ENCODE data around the gene SLC41A2. TPM values are rescaled to one million over a fixed set of nuclear protein-coding genes. Genes with fewer than 3 reads are reported as not detected.

SLC41A2 gene
- total RNA-seq, 4 donors from 2014 or later: 10.3 to 52.6 (median 23.9) TPM

DNA sequence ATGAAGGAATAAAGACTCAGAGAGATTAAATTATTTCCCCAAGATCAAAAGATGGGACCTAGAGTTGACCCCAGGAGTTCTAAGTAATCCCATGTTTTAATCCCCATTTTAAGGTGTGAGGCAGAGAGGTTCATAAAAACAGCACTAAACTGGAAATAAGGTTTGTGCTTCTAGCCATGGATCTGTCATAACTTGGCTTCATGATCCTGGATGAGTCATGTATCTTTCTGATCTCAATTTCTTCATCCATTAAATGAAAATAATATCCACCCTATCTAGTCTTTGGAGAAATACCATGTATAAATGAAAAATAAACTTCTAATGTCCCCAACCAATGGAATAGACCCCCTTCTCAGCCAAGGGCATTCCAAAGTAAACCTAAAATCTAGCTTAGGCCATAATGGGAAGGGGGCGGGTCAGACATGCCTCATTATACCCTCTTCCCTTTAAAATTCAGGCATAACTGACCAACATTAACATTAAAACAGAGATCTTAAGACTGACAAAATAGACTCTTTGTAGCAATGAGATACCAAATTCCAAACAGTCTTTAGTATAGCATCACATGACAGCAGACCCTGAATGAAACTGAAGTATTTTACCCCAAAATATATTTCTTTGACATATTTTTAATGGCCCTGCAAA, 47.8 kb downstream of the SLC41A2 start:
- intact Hi-C loops (cut with DNase I; ENCODE audit: low total_unique reads): no loop called here
- H3K4me3 ChIP-seq: no peak overlapping the region
- no peak for TF ChIP-seq POLR2A (IDR thresholded peaks at IDR 0.05)
- TF ChIP-seq, protein P1, sequence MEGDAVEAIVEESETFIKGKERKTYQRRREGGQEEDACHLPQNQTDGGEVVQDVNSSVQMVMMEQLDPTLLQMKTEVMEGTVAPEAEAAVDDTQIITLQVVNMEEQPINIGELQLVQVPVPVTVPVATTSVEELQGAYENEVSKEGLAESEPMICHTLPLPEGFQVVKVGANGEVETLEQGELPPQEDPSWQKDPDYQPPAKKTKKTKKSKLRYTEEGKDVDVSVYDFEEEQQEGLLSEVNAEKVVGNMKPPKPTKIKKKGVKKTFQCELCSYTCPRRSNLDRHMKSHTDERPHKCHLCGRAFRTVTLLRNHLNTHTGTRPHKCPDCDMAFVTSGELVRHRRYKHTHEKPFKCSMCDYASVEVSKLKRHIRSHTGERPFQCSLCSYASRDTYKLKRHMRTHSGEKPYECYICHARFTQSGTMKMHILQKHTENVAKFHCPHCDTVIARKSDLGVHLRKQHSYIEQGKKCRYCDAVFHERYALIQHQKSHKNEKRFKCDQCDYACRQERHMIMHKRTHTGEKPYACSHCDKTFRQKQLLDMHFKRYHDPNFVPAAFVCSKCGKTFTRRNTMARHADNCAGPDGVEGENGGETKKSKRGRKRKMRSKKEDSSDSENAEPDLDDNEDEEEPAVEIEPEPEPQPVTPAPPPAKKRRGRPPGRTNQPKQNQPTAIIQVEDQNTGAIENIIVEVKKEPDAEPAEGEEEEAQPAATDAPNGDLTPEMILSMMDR (IDR thresholded peaks at IDR 0.05): no peak
- DNase-seq: no peak
- H3K27me3 ChIP-seq: no peaks in the 10 kb centered on the region
- H3K9me3 ChIP-seq: no peaks in the 10 kb centered on the region
- no peaks in the 10 kb centered on the region for H3K4me1 ChIP-seq
- H3K27ac ChIP-seq: peak overlapping the region; percentile 36 to 38
- no peaks in the 10 kb centered on the region for H3K36me3 ChIP-seq

DNA sequence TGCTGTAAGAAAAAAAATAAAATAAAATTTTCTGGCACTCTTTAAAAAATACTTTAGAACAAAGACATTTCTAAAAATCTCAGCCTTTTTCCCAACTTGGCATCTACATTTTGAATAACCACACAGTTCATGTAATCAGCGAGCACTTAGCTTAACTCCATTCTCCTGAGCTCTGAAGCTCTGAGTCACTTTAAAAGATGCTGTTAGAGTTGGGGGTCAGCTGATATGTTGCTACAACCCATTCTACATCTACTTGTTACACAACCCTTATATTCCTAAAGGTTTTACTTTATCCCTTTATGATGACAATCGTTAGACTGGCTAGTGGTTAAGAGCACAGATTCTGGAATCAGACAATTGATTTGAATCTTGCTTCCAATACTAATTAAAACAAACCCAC, 48.3 kb downstream of the SLC41A2 start:
- H3K9me3 ChIP-seq: no peaks in the 10 kb centered on the region
- H3K4me3 ChIP-seq: no peak overlapping the region
- intact Hi-C loops (cut with DNase I; ENCODE audit: low total_unique reads): no loop called here
- DNase-seq: no peak
- no peak for TF ChIP-seq POLR2A (IDR thresholded peaks at IDR 0.05)
- TF ChIP-seq, protein P1 (IDR thresholded peaks at IDR 0.05): no peak
- H3K36me3 ChIP-seq: no peaks in the 10 kb centered on the region
- peak overlapping the region; percentile 36 to 38 for H3K27ac ChIP-seq
- H3K27me3 ChIP-seq: no peaks in the 10 kb centered on the region
- H3K4me1 ChIP-seq: no peaks in the 10 kb centered on the region

Other genes starting within 250 kb of the SLC41A2 start
- 10 to 100 TPM in 3 of 4 donors, 1 to 10 TPM in 1; 8.6 to 29.4 (median 14.5) TPM for gene NOPCHAP1, start 28.0 kb upstream of the SLC41A2 start, total RNA-seq
- 10 to 100 TPM in 1 of 4 donors, 1 to 10 TPM in 2, under 1 TPM in 1; 0.77 to 21.4 (median 3.0) TPM for gene ALDH1L2, start 126.2 kb upstream of the SLC41A2 start, total RNA-seq
- gene WASHC4, start 149.4 kb upstream of the SLC41A2 start, total RNA-seq: 100 to 1,000 TPM in 1 of 4 donors, 10 to 100 TPM in 3; 44.1 to 162 (median 59.9) TPM